Right cardiac atrium (tissue), 5 donors: ENCODE data around the gene AGT. TPM values are rescaled to one million over a fixed set of nuclear protein-coding genes. Genes with fewer than 3 reads are reported as not detected.

Source experiments
- ATAC-seq, 2 donors: fragments of 200-7000 bp; cut with Tn5 transposase; one replicate each; pipeline versions ENCODE4 v1.8.0 to v1.9.1; 2020; ENCODE audit warnings: moderate library complexity in 2 of 2, mild to moderate bottlenecking in 1 of 2
- DNase-seq, 3 donors: peaks; one replicate each; pipeline ENCODE4 v3.0.0-alpha.2; 2020
- H3K27ac ChIP-seq: one replicate; pipeline ENCODE4 v1.5.1; 2013; ENCODE audit warnings: mild to moderate bottlenecking, low read length, control low read depth, moderate library complexity
- H3K27me3 ChIP-seq: one replicate; pipeline ENCODE4 v1.6.1; 2013; ENCODE audit not compliant: control insufficient read depth, insufficient read depth
- H3K4me1 ChIP-seq: one replicate; pipeline ENCODE4 v1.6.1; 2013; ENCODE audit warnings: low read length; ENCODE audit not compliant: control insufficient read depth, insufficient read depth
- H3K4me3 ChIP-seq: one replicate; pipeline ENCODE4 v1.5.1; 2013; ENCODE audit warnings: low read length, control low read depth
- H3K9me3 ChIP-seq: one replicate; pipeline ENCODE4 v1.6.1; 2013; ENCODE audit warnings: low read length; ENCODE audit not compliant: control insufficient read depth
- WGBS: extraction: QIAGEN DNeasy Blood & Tissue Kit; methylation state at CpG from one replicate; pipeline ENCODE4 v1.1.7; 2013; 5-methylcytosine and 5-hydroxymethylcytosine counted together
- intact Hi-C, 4 donors: fragments of 100-400 bp; cut with DNase I; formaldehyde crosslinking; loops; one replicate each; pipeline versions ENCODE4 v1.11.0 to v1.14.0; 2022 to 2023
- long read RNA-seq, 4 donors: library from polyadenylated mRNA; unstranded; transcript quantifications; one replicate each; pipeline ENCODE4 v2.0.0, GENCODE V29; 2020 to 2021
- polyA plus RNA-seq: library from polyadenylated mRNA; stranded (reverse); fragments of 200-250 nt; gene quantifications from one replicate; pipeline ENCODE4 v1.2.3, GENCODE V29; 2013
- total RNA-seq, 4 donors: library from RNA; stranded (reverse); fragmentation: NEBNext Ultra II Directional; extraction: Animal tissue kit (Norgen Biotek cat#: 25700); gene quantifications; one replicate each; pipeline ENCODE4 v1.2.1, GENCODE V29; 2021
- donor health status: healthy with polysubstance abuse.
- donor health status: DM: no; HTN: yes; CAD: no.
- donor health status: DM: no; HTN: no; CAD: no.
- donor health status: DM: no; HTN: yes; CAD: no; lungs with severe emphysema.
- donor health status: DM: yes; HTN: yes; CAD: no.

The AGT gene
- 100 to 1,000 TPM; 114 to 168 (median 140) TPM for total RNA-seq
- polyA plus RNA-seq, result 121 TPM
- long read RNA-seq, donor 1, transcript AGT-201 (5 exons, 2,291 nt), result major isoform, 208 of 282 reads
- long read RNA-seq, donor 1, partial matches to known transcripts, result 58 of 282 reads
- long read RNA-seq, donor 1, other reads (novel, unspliced or antisense), result 16 of 282 reads
- long read RNA-seq, donor 2, transcript AGT-201 (5 exons, 2,291 nt), result major isoform, 121 of 154 reads
- long read RNA-seq, donor 2, partial matches to known transcripts, result 22 of 154 reads
- long read RNA-seq, donor 2, other reads (novel, unspliced or antisense), result 11 of 154 reads
- long read RNA-seq, donor 3, transcript AGT-201 (5 exons, 2,291 nt), result major isoform, 429 of 525 reads
- long read RNA-seq, donor 3, partial matches to known transcripts, result 40 of 525 reads
- long read RNA-seq, donor 3, other reads (novel, unspliced or antisense), result 56 of 525 reads
- long read RNA-seq, donor 4, transcript AGT-201 (5 exons, 2,291 nt), result major isoform, 199 of 226 reads
- long read RNA-seq, donor 4, partial matches to known transcripts, result 20 of 226 reads
- long read RNA-seq, donor 4, other reads (novel, unspliced or antisense), result 7 of 226 reads

- DNase-seq (peak; percentile 83 to 92 (median 90)), ATAC-seq (peak; percentile 94 to 95)
- 20% methylated on average over 24 of the region's 24 CpGs for WGBS
- H3K27me3 ChIP-seq, result no peaks in the 10 kb centered on the region
- peak within 1 kb of the TSS; percentile 38 for H3K4me3 ChIP-seq
- no peaks in the 10 kb centered on the region for H3K9me3 ChIP-seq
- peaks cover 4% of the 10 kb centered on the region for H3K4me1 ChIP-seq
- peak within 1 kb of the TSS; percentile 68 for H3K27ac ChIP-seq
- intact Hi-C loops, result no loop called here
These were observed at the start of gene AGT for GRCh38 chr1:230713915-230714764. Gene AGT (minus strand): TSS chr1:230714122. CDS start chr1:230710823, 3,299 bp downstream.

- 79% methylated on average over 8 of the region's 8 CpGs for WGBS
- DNase-seq (no peak), ATAC-seq (no peak)
- no peaks in the 10 kb centered on the region for H3K27me3 ChIP-seq
- no peak overlapping the region for H3K4me3 ChIP-seq
- intact Hi-C loops, result loop anchor here in 2 of 4 donors (10.0 kb wide), 1 partner anchor 67 kb away; no protein-coding TSS in a partner anchor
- no peak overlapping the region for H3K27ac ChIP-seq
- H3K9me3 ChIP-seq, result no peaks in the 10 kb centered on the region
- peaks cover 2% of the 10 kb centered on the region for H3K4me1 ChIP-seq
These were observed 47.7 kb upstream of the AGT start for GRCh38 chr1:230761443-230762167.

- ATAC-seq, result peak; percentile 60 to 62
- Histone ChIP-seq H3K4me3 (no peak overlapping the region), H3K27me3 (no peaks in the 10 kb centered on the region), H3K9me3 (no peaks in the 10 kb centered on the region), H3K4me1 (peaks cover 2% of the 10 kb centered on the region), H3K27ac (peak overlapping the region; percentile 12)
- 59% methylated on average over 7 of the region's 7 CpGs for WGBS
- intact Hi-C loops, result loop anchor here in 2 of 4 donors (10.0 kb wide), 1 partner anchor 66 kb away; no protein-coding TSS in a partner anchor
- DNase-seq, result no peak
These were observed 46.5 kb upstream of the AGT start for GRCh38 chr1:230760360-230760827.

- Histone ChIP-seq H3K9me3 (no peaks in the 10 kb centered on the region), H3K27ac (no peak overlapping the region), H3K27me3 (no peaks in the 10 kb centered on the region), H3K4me3 (no peak overlapping the region), H3K4me1 (peaks cover 2% of the 10 kb centered on the region)
- no peak for ATAC-seq
- intact Hi-C loops, result loop anchor here in 2 of 4 donors (10.0 kb wide), 1 partner anchor 65 kb away; no protein-coding TSS in a partner anchor
- 91% methylated on average over 7 of the region's 7 CpGs for WGBS
- DNase-seq, result no peak
These were observed 45.6 kb upstream of the AGT start for GRCh38 chr1:230759369-230760065.

- Histone ChIP-seq H3K27ac (no peak overlapping the region), H3K4me3 (no peak overlapping the region), H3K27me3 (no peaks in the 10 kb centered on the region), H3K9me3 (no peaks in the 10 kb centered on the region), H3K4me1 (peaks cover 2% of the 10 kb centered on the region)
- no peak for ATAC-seq
- intact Hi-C loops, result no loop called here
- no peak for DNase-seq
- 53% methylated on average over 8 of the region's 8 CpGs for WGBS
These were observed 44.9 kb upstream of the AGT start for GRCh38 chr1:230758709-230759368.

GRCh38 chr1:230757856-230758708, 44.2 kb upstream of the AGT start:
- Histone ChIP-seq H3K4me3 (no peak overlapping the region), H3K27me3 (no peaks in the 10 kb centered on the region), H3K4me1 (peaks cover 2% of the 10 kb centered on the region), H3K9me3 (no peaks in the 10 kb centered on the region), H3K27ac (no peak overlapping the region)
- intact Hi-C loops, result no loop called here
- ATAC-seq (no peak), DNase-seq (no peak)
- 77% methylated on average over 16 of the region's 16 CpGs for WGBS

GRCh38 chr1:230754796-230755195, 40.9 kb upstream of the AGT start:
- Histone ChIP-seq H3K9me3 (no peaks in the 10 kb centered on the region), H3K4me1 (no peaks in the 10 kb centered on the region), H3K27me3 (no peaks in the 10 kb centered on the region), H3K27ac (peak overlapping the region; percentile 9), H3K4me3 (no peak overlapping the region)
- WGBS, result 27% methylated on average over 3 of the region's 3 CpGs
- ATAC-seq, result peak; percentile 78 to 81
- DNase-seq, result peak; percentile 58 to 82 (median 82)
- intact Hi-C loops, result no loop called here

- no peaks in the 10 kb centered on the region for H3K27me3 ChIP-seq
- H3K27ac ChIP-seq, result no peak overlapping the region
- intact Hi-C loops, result no loop called here
- ATAC-seq, result peak; percentile 78 to 84
- H3K4me1 ChIP-seq, result no peaks in the 10 kb centered on the region
- DNase-seq, result peak; percentile 52 to 86 (median 81)
- H3K4me3 ChIP-seq, result no peak overlapping the region
- 31% methylated on average over 24 of the region's 24 CpGs for WGBS
- no peaks in the 10 kb centered on the region for H3K9me3 ChIP-seq
These were observed 39.8 kb upstream of the AGT start for GRCh38 chr1:230753586-230754251.
